Stomach smooth muscle (tissue), 2 donors: ENCODE results near the gene PRRG2.

Experiments
- H3K27ac ChIP-seq: one replicate; pipeline ENCODE4 v1.7.0; 2013; ENCODE audit warnings: mild to moderate bottlenecking, low read length, inconsistent platforms
- H3K27me3 ChIP-seq, 2 donors: one replicate each; pipeline ENCODE4 v1.7.0; 2013; ENCODE audit warnings: low read length in 2 of 2; ENCODE audit not compliant: insufficient read depth in 2 of 2, control insufficient read depth in 1 of 2
- H3K36me3 ChIP-seq, 2 donors: one replicate each; pipeline ENCODE4 v1.7.0; 2013; ENCODE audit warnings: low read length in 2 of 2; ENCODE audit not compliant: control insufficient read depth in 2 of 2, insufficient read depth in 2 of 2
- H3K4me1 ChIP-seq: one replicate; pipeline ENCODE4 v1.7.0; 2013; ENCODE audit warnings: low read length; ENCODE audit not compliant: control insufficient read depth, insufficient read depth
- H3K4me3 ChIP-seq, 2 donors: one replicate each; pipeline ENCODE4 v1.7.0; 2013; ENCODE audit warnings: low read length in 2 of 2
- H3K9ac ChIP-seq, 2 donors: one replicate each; pipeline ENCODE4 v1.7.0; 2013; ENCODE audit warnings: low read length in 2 of 2, mild to moderate bottlenecking in 1 of 2
- H3K9me3 ChIP-seq, 2 donors: one replicate each; pipeline ENCODE4 v1.7.0; 2013; ENCODE audit warnings: low read length in 2 of 2; ENCODE audit not compliant: control insufficient read depth in 2 of 2
- donor health status: healthy.
- donor health status: Pancreatic carcinoma.

PRRG2 gene

GRCh38 chr19:49546825-49547565 lies 34.1 kb upstream of the PRRG2 start:
- no peak overlapping the region for H3K9ac ChIP-seq
- H3K4me3 ChIP-seq: peak overlapping the region; percentile 21 to 52
- H3K27ac ChIP-seq: no peak overlapping the region
- no peaks in the 10 kb centered on the region for H3K27me3 ChIP-seq
- H3K4me1 ChIP-seq: peaks cover 3% of the 10 kb centered on the region
- H3K36me3 ChIP-seq: no peaks in the 10 kb centered on the region
- no peaks in the 10 kb centered on the region for H3K9me3 ChIP-seq

- no peak overlapping the region for H3K4me3 ChIP-seq
- H3K9ac ChIP-seq: no peak overlapping the region
Measured at GRCh38 chr19:49549045-49549444, 32.1 kb upstream of the PRRG2 start.

GRCh38 chr19:49551531-49551930 lies 29.6 kb upstream of the PRRG2 start:
- Histone ChIP-seq H3K9ac (no peak overlapping the region), H3K4me3 (no peak overlapping the region), H3K27me3 (no peaks in the 10 kb centered on the region), H3K4me1 (peaks cover 9% of the 10 kb centered on the region), H3K27ac (no peak overlapping the region), H3K36me3 (peaks cover 0 to 8% of the 10 kb centered on the region in 2 donors), H3K9me3 (no peaks in the 10 kb centered on the region)

More at GRCh38 chr19:49549045-49549444, 32.1 kb upstream of the PRRG2 start:
- H3K36me3 ChIP-seq: peaks cover 0 to 3% of the 10 kb centered on the region in 2 donors
- no peak overlapping the region for H3K27ac ChIP-seq
- no peaks in the 10 kb centered on the region for H3K27me3 ChIP-seq
- H3K9me3 ChIP-seq: no peaks in the 10 kb centered on the region
- H3K4me1 ChIP-seq: peaks cover 3% of the 10 kb centered on the region

- Histone ChIP-seq H3K4me3 (no peak overlapping the region), H3K4me1 (peaks cover 8% of the 10 kb centered on the region), H3K27me3 (no peaks in the 10 kb centered on the region), H3K9ac (no peak overlapping the region), H3K9me3 (no peaks in the 10 kb centered on the region), H3K27ac (no peak overlapping the region), H3K36me3 (peaks cover 6 to 17% of the 10 kb centered on the region in 2 donors)
Measured at GRCh38 chr19:49552749-49553148, 28.4 kb upstream of the PRRG2 start.

- no peak overlapping the region for H3K9ac ChIP-seq
- no peaks in the 10 kb centered on the region for H3K9me3 ChIP-seq
- peaks cover 8% of the 10 kb centered on the region for H3K4me1 ChIP-seq
- peaks cover 12 to 23% of the 10 kb centered on the region in 2 donors for H3K36me3 ChIP-seq
- H3K4me3 ChIP-seq: no peak overlapping the region
- H3K27ac ChIP-seq: no peak overlapping the region
- no peaks in the 10 kb centered on the region for H3K27me3 ChIP-seq
Measured at GRCh38 chr19:49553451-49554271, 27.5 kb upstream of the PRRG2 start.

GRCh38 chr19:49554701-49555181 lies 26.4 kb upstream of the PRRG2 start:
- Histone ChIP-seq H3K36me3 (peaks cover 18 to 30% of the 10 kb centered on the region in 2 donors), H3K9me3 (no peaks in the 10 kb centered on the region), H3K27ac (no peak overlapping the region), H3K4me1 (peaks cover 8% of the 10 kb centered on the region), H3K9ac (no peak overlapping the region), H3K4me3 (no peak overlapping the region), H3K27me3 (no peaks in the 10 kb centered on the region)

GRCh38 chr19:49555600-49556411 lies 25.3 kb upstream of the PRRG2 start:
- H3K27ac ChIP-seq: no peak overlapping the region
- H3K36me3 ChIP-seq: peaks cover 24 to 35% of the 10 kb centered on the region in 2 donors
- H3K9me3 ChIP-seq: no peaks in the 10 kb centered on the region
- peaks cover 15% of the 10 kb centered on the region for H3K4me1 ChIP-seq
- peak overlapping the region in 1 of 2 donors; percentile 49 for H3K4me3 ChIP-seq
- no peaks in the 10 kb centered on the region for H3K27me3 ChIP-seq
- peak overlapping the region in 1 of 2 donors; percentile 2 for H3K9ac ChIP-seq

- Histone ChIP-seq H3K27me3 (no peaks in the 10 kb centered on the region), H3K36me3 (peaks cover 24 to 35% of the 10 kb centered on the region in 2 donors), H3K27ac (no peak overlapping the region), H3K9ac (peak overlapping the region in 1 of 2 donors; percentile 2), H3K9me3 (no peaks in the 10 kb centered on the region), H3K4me1 (peaks cover 15% of the 10 kb centered on the region), H3K4me3 (peak overlapping the region in 1 of 2 donors; percentile 49)
Measured at GRCh38 chr19:49556412-49557398, 24.4 kb upstream of the PRRG2 start.

GRCh38 chr19:49557641-49558325 lies 23.3 kb upstream of the PRRG2 start:
- Histone ChIP-seq H3K27me3 (no peaks in the 10 kb centered on the region), H3K27ac (no peak overlapping the region), H3K4me1 (peaks cover 15% of the 10 kb centered on the region), H3K9me3 (no peaks in the 10 kb centered on the region), H3K9ac (no peak overlapping the region), H3K4me3 (no peak overlapping the region), H3K36me3 (peaks cover 24 to 35% of the 10 kb centered on the region in 2 donors)
